ENCODE data around the gene SRXN1. TPM values are rescaled to one million over a fixed set of nuclear protein-coding genes. Genes with fewer than 3 reads are reported as not detected.

Gene SRXN1
- total and polyA plus RNA-seq, 2 donors (not counting 1 experiment from before 2014, with no cell fraction given), result 50.5 to 91.2 TPM

DNA sequence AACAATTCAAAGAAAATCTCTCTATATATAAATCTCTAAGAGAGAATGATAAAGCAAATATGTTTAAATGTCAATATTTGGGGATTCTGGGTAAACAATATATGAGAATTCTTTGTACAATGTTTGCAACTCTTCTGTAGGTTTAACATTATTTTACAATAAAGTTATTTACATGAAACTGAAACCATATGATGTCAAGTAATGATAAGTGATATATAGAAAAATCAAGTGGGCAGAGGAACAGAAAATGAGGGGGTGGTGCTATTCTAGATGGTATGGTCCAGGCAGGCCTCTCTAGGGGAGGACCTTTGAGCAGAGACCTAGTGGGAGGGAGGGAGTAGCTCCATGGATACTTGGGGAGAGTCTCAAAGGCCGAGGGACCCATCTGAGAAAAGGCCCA, 39.0 kb upstream of the SRXN1 start:
- no peaks in the 10 kb centered on the region for H3K4me1 ChIP-seq (ENCODE audit: control insufficient read depth, extremely low read depth, insufficient read depth, low read length)
- H3K9ac ChIP-seq (ENCODE audit: insufficient read depth, low read length), result no peak overlapping the region
- H3K36me3 ChIP-seq (ENCODE audit: control insufficient read depth, insufficient read depth, low read length), result no peaks in the 10 kb centered on the region
- DNase-seq (ENCODE audit: low read depth in 2 of 2), result no peak
- TF ChIP-seq CTCF (conservative IDR thresholded peaks at IDR 0.05 in 1 of 2, IDR thresholded peaks at IDR 0.05 in 1 of 2; ENCODE audit: low read depth in 1 of 2, low read length in 2 of 2), result no peak
- no peak for TF ChIP-seq EZH2 (IDR thresholded peaks at IDR 0.05; ENCODE audit: low read length, missing control alignments)
- no peak overlapping the region for H2AFZ ChIP-seq (ENCODE audit: low read length)
- no peaks in the 10 kb centered on the region for H3K27me3 ChIP-seq (ENCODE audit: control insufficient read depth, insufficient read depth, low read length)
- no peak overlapping the region for H3K4me2 ChIP-seq (ENCODE audit: extremely low read depth, insufficient read depth, low read length)
- H4K20me1 ChIP-seq (ENCODE audit: control insufficient read depth, extremely low read depth, insufficient read depth, low read length), result no peaks in the 10 kb centered on the region
- no peaks in the 10 kb centered on the region for H3K79me2 ChIP-seq (ENCODE audit: control insufficient read depth, insufficient read depth, low read length)
- no peaks in the 10 kb centered on the region for H3K9me3 ChIP-seq (ENCODE audit: control insufficient read depth, insufficient read depth, low read depth, low read length)
- H3K27ac ChIP-seq (ENCODE audit: insufficient read depth, low read length), result no peak overlapping the region
- H3K4me3 ChIP-seq (replicated peaks in 1 of 4; ENCODE audit: control extremely low read depth in 1 of 4, insufficient read depth in 1 of 4, low read depth in 3 of 4, low read length in 4 of 4), result no peak overlapping the region

GRCh38 chr20:689947-690346, 36.9 kb upstream of the SRXN1 start:
- Histone ChIP-seq H3K27ac (ENCODE audit: insufficient read depth, low read length) (no peak overlapping the region), H3K79me2 (ENCODE audit: control insufficient read depth, insufficient read depth, low read length) (no peaks in the 10 kb centered on the region), H3K9me3 (ENCODE audit: control insufficient read depth, insufficient read depth, low read depth, low read length) (no peaks in the 10 kb centered on the region), H3K36me3 (ENCODE audit: control insufficient read depth, insufficient read depth, low read length) (no peaks in the 10 kb centered on the region), H3K4me3 (replicated peaks in 1 of 4; ENCODE audit: control extremely low read depth in 1 of 4, insufficient read depth in 1 of 4, low read depth in 3 of 4, low read length in 4 of 4) (no peak overlapping the region), H3K4me1 (ENCODE audit: control insufficient read depth, extremely low read depth, insufficient read depth, low read length) (no peaks in the 10 kb centered on the region), H4K20me1 (ENCODE audit: control insufficient read depth, extremely low read depth, insufficient read depth, low read length) (no peaks in the 10 kb centered on the region), H3K4me2 (ENCODE audit: extremely low read depth, insufficient read depth, low read length) (no peak overlapping the region), H2AFZ (ENCODE audit: low read length) (no peak overlapping the region), H3K9ac (ENCODE audit: insufficient read depth, low read length) (no peak overlapping the region), H3K27me3 (ENCODE audit: control insufficient read depth, insufficient read depth, low read length) (no peaks in the 10 kb centered on the region)
- TF ChIP-seq CTCF (conservative IDR thresholded peaks at IDR 0.05 in 1 of 2, IDR thresholded peaks at IDR 0.05 in 1 of 2; ENCODE audit: low read depth in 1 of 2, low read length in 2 of 2) (no peak), EZH2 (IDR thresholded peaks at IDR 0.05; ENCODE audit: low read length, missing control alignments) (no peak)
- DNase-seq (ENCODE audit: low read depth in 2 of 2), result no peak

- H4K20me1 ChIP-seq (ENCODE audit: control insufficient read depth, extremely low read depth, insufficient read depth, low read length), result no peaks in the 10 kb centered on the region
- no peak overlapping the region for H2AFZ ChIP-seq (ENCODE audit: low read length)
- H3K79me2 ChIP-seq (ENCODE audit: control insufficient read depth, insufficient read depth, low read length), result no peaks in the 10 kb centered on the region
- no peak for DNase-seq (ENCODE audit: low read depth in 2 of 2)
- H3K4me2 ChIP-seq (ENCODE audit: extremely low read depth, insufficient read depth, low read length), result no peak overlapping the region
- H3K27ac ChIP-seq (ENCODE audit: insufficient read depth, low read length), result no peak overlapping the region
- no peaks in the 10 kb centered on the region for H3K27me3 ChIP-seq (ENCODE audit: control insufficient read depth, insufficient read depth, low read length)
- no peak overlapping the region for H3K4me3 ChIP-seq (replicated peaks in 1 of 4; ENCODE audit: control extremely low read depth in 1 of 4, insufficient read depth in 1 of 4, low read depth in 3 of 4, low read length in 4 of 4)
- no peaks in the 10 kb centered on the region for H3K4me1 ChIP-seq (ENCODE audit: control insufficient read depth, extremely low read depth, insufficient read depth, low read length)
- no peaks in the 10 kb centered on the region for H3K36me3 ChIP-seq (ENCODE audit: control insufficient read depth, insufficient read depth, low read length)
- H3K9me3 ChIP-seq (ENCODE audit: control insufficient read depth, insufficient read depth, low read depth, low read length), result no peaks in the 10 kb centered on the region
- TF ChIP-seq CTCF (conservative IDR thresholded peaks at IDR 0.05 in 1 of 2, IDR thresholded peaks at IDR 0.05 in 1 of 2; ENCODE audit: low read depth in 1 of 2, low read length in 2 of 2) (no peak), EZH2 (IDR thresholded peaks at IDR 0.05; ENCODE audit: low read length, missing control alignments) (no peak)
- H3K9ac ChIP-seq (ENCODE audit: insufficient read depth, low read length), result no peak overlapping the region
Observed at GRCh38 chr20:689348-689747, 36.3 kb upstream of the SRXN1 start.
